Measurements from ENCODE around the gene HTRA3. TPM values are rescaled to one million over a fixed set of nuclear protein-coding genes. Genes with fewer than 3 reads are reported as not detected.

HTRA3 gene
- total RNA-seq, 1 experiment from 2014 or later = not detected

DNA sequence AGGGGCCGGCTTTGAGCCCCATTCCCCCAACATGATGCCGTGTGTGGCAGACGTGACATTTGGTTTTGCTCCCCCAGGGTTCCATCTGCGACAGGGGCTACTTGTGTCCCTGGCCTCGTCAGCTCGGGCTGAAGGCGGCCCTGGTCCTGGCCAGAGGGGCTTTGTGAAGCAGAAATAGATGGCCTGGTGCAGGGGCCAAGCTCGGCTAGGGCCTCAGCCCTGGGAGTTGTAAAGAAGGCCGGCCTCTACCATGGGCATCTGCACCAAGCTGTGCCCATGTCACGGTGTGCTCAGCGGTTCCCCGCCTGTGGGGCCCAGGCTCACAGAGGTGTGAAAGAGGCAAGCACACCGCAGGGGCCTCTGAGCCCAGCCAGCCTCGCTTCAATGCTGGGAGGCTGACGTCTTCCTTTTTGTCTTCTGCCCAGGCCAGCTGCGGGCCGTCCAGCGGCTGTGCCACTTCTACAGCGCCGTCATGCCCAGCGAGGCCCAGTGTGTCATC lies 38.0 kb upstream of the HTRA3 start:
- Histone ChIP-seq H3K9me2 (replicated peaks; ENCODE audit: insufficient read depth, low read length) (no peaks in the 10 kb centered on the region), H2AFZ (ENCODE audit: low read length) (no peak overlapping the region), H3K9ac (ENCODE audit: low read length) (no peak overlapping the region), H3K4me2 (ENCODE audit: low read depth, low read length, poor library complexity, severe bottlenecking) (no peak overlapping the region), H3K4me3 (ENCODE audit: low read length) (no peak overlapping the region), H3K79me2 (ENCODE audit: low read length) (no peaks in the 10 kb centered on the region), H3K4me1 (ENCODE audit: low read length) (peaks cover 9% of the 10 kb centered on the region), H3K9me3 (ENCODE audit: low read length) (no peaks in the 10 kb centered on the region), H4K20me1 (ENCODE audit: insufficient read depth, low read depth, low read length) (no peaks in the 10 kb centered on the region), H3K27ac (ENCODE audit: low read length) (no peak overlapping the region), H3K36me3 (ENCODE audit: insufficient read depth, low read length) (no peaks in the 10 kb centered on the region), H3K27me3 (ENCODE audit: low read length) (no peaks in the 10 kb centered on the region)
- DNase-seq = no peak

DNA sequence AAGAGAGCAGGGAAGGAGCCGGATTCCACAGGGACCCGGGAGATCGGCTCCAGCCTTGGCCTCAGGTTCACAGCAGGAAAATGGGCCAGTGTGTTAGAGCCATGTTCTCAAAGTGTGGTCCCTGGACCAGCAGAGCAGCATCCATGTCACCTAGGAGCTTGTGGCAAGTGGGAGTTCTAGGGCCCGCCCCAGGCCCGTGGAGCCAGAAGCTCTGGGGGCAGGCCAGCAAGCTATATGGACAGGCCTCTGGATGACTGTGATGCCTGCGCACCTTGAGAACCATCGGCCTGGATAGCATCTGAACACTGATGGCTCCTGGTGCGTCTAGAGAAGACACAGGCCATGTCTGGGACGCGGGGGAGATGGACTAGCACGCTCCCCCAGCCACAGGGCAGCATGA lies 36.8 kb upstream of the HTRA3 start:
- Histone ChIP-seq H3K4me2 (ENCODE audit: low read depth, low read length, poor library complexity, severe bottlenecking) (no peak overlapping the region), H3K9me2 (replicated peaks; ENCODE audit: insufficient read depth, low read length) (no peaks in the 10 kb centered on the region), H4K20me1 (ENCODE audit: insufficient read depth, low read depth, low read length) (no peaks in the 10 kb centered on the region), H3K9me3 (ENCODE audit: low read length) (no peaks in the 10 kb centered on the region), H3K27ac (ENCODE audit: low read length) (no peak overlapping the region), H3K27me3 (ENCODE audit: low read length) (no peaks in the 10 kb centered on the region), H2AFZ (ENCODE audit: low read length) (no peak overlapping the region), H3K36me3 (ENCODE audit: insufficient read depth, low read length) (no peaks in the 10 kb centered on the region), H3K9ac (ENCODE audit: low read length) (no peak overlapping the region), H3K4me1 (ENCODE audit: low read length) (peaks cover 9% of the 10 kb centered on the region), H3K79me2 (ENCODE audit: low read length) (no peaks in the 10 kb centered on the region), H3K4me3 (ENCODE audit: low read length) (no peak overlapping the region)
- DNase-seq = no peak

DNA sequence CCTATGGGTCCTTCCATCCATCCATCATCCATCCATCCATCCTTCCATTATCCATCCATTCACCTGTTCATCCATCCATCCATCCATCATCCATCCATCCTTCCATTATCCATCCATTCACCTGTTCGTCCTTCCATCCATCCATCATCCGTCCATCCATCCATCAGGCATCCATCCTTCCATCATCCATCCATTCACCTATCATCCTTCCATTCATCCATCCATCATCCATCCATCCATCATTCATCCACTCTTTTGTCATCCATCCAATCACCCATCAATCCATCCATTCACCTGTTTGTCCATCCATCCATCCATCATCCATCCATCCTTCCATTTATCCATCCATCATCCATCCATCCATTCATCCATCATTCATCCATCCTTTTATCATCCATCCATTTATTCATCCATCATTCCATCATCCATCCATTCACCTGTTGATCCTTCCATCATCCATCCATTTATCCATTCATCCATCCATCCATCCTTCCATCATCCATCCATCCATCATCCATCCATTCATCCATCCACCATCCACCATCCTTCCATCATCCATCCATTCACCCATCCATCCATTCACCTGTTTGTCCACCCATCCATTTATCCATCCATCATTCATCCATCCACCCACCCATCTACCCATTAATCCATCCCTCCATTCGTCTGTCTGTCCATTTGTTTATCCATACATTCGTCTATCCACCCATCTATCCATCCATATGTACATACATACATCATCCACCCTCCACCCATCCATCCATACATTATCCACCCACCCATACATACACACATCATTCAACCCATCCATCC lies 35.7 kb upstream of the HTRA3 start:
- H3K79me2 ChIP-seq (ENCODE audit: low read length) = no peaks in the 10 kb centered on the region
- H3K9me3 ChIP-seq (ENCODE audit: low read length) = no peaks in the 10 kb centered on the region
- H3K4me2 ChIP-seq (ENCODE audit: low read depth, low read length, poor library complexity, severe bottlenecking) = no peak overlapping the region
- H3K9me2 ChIP-seq (replicated peaks; ENCODE audit: insufficient read depth, low read length) = no peaks in the 10 kb centered on the region
- H3K27me3 ChIP-seq (ENCODE audit: low read length) = no peaks in the 10 kb centered on the region
- no peaks in the 10 kb centered on the region for H4K20me1 ChIP-seq (ENCODE audit: insufficient read depth, low read depth, low read length)
- H3K9ac ChIP-seq (ENCODE audit: low read length) = no peak overlapping the region
- DNase-seq = no peak
- H3K36me3 ChIP-seq (ENCODE audit: insufficient read depth, low read length) = no peaks in the 10 kb centered on the region
- no peak overlapping the region for H3K27ac ChIP-seq (ENCODE audit: low read length)
- no peak overlapping the region for H3K4me3 ChIP-seq (ENCODE audit: low read length)
- H3K4me1 ChIP-seq (ENCODE audit: low read length) = peaks cover 9% of the 10 kb centered on the region
- H2AFZ ChIP-seq (ENCODE audit: low read length) = no peak overlapping the region

DNA sequence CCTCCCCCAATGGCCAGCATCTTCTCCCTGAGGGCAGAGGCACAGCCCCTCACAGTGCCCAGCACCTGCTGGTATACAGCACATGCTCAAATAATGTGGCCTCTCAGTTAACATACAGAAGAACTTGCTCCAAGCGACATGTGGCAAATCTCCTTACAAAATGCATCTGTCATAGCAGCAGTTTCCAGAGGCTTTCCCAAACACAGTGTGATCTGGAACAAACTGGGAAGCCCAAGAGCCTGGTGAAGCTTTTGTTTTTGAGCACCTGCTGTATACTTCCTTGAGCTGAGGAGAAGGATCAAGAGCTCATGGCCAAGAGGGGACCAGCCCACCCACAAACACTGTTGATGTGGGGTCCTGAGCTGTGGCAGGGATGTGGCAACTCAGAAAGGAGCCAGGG lies 34.8 kb upstream of the HTRA3 start:
- no peak for DNase-seq
- H3K9ac ChIP-seq (ENCODE audit: low read length) = no peak overlapping the region

DNA sequence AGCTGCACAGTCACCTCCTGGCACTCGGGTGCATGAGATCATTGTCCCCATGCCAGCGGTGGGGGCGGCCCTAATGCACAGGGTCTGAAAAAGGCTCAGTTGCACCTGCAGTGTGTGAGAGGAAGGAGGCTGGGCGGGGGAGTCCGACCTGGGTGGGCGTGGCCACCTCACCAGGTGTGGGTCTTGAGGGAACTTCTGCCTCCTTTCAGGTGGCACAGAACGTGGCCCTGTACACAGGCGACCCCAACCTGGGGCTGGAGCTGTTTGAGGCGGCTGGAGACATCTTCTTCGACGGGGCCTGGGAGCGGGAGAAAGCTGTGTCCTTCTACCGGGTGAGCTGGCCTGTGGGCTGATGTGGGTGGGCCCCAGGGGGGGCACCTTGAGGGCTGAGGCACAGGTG lies 34.3 kb upstream of the HTRA3 start:
- Histone ChIP-seq H3K9ac (ENCODE audit: low read length) (no peak overlapping the region), H3K79me2 (ENCODE audit: low read length) (no peaks in the 10 kb centered on the region), H3K36me3 (ENCODE audit: insufficient read depth, low read length) (no peaks in the 10 kb centered on the region), H3K4me1 (ENCODE audit: low read length) (peaks cover 10% of the 10 kb centered on the region), H3K4me2 (ENCODE audit: low read depth, low read length, poor library complexity, severe bottlenecking) (no peak overlapping the region), H3K9me2 (replicated peaks; ENCODE audit: insufficient read depth, low read length) (no peaks in the 10 kb centered on the region), H3K27me3 (ENCODE audit: low read length) (no peaks in the 10 kb centered on the region), H3K27ac (ENCODE audit: low read length) (no peak overlapping the region), H4K20me1 (ENCODE audit: insufficient read depth, low read depth, low read length) (no peaks in the 10 kb centered on the region), H3K9me3 (ENCODE audit: low read length) (no peaks in the 10 kb centered on the region), H3K4me3 (ENCODE audit: low read length) (no peak overlapping the region), H2AFZ (ENCODE audit: low read length) (no peak overlapping the region)
- DNase-seq = no peak

More for the DNA sequence above, 34.8 kb upstream of the HTRA3 start:
- Histone ChIP-seq H3K27me3 (ENCODE audit: low read length) (no peaks in the 10 kb centered on the region), H3K4me3 (ENCODE audit: low read length) (no peak overlapping the region), H3K4me2 (ENCODE audit: low read depth, low read length, poor library complexity, severe bottlenecking) (no peak overlapping the region), H3K4me1 (ENCODE audit: low read length) (peaks cover 10% of the 10 kb centered on the region), H3K79me2 (ENCODE audit: low read length) (no peaks in the 10 kb centered on the region), H2AFZ (ENCODE audit: low read length) (no peak overlapping the region), H3K27ac (ENCODE audit: low read length) (no peak overlapping the region), H3K9me2 (replicated peaks; ENCODE audit: insufficient read depth, low read length) (no peaks in the 10 kb centered on the region), H3K36me3 (ENCODE audit: insufficient read depth, low read length) (no peaks in the 10 kb centered on the region), H3K9me3 (ENCODE audit: low read length) (no peaks in the 10 kb centered on the region), H4K20me1 (ENCODE audit: insufficient read depth, low read depth, low read length) (no peaks in the 10 kb centered on the region)

DNA sequence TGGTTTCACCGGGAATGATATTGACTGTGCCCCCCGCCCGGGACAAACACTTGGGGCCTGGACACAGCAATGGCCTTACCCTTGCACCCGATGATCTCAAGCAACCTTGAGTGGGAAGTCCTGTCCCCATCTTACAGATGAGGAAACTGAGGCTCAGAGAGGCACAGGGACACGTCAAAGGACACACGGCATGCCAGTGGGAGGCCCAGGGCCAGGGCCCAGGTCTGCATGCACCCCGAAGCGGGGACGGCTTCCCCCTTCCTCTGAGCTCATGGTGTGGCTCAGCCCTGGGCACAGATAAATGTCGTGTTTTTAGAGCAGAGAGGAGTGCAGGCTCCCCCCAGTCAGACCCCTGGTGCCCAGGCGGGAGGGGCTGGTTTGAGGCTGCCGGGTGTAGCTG lies 33.9 kb upstream of the HTRA3 start:
- no peaks in the 10 kb centered on the region for H3K36me3 ChIP-seq (ENCODE audit: insufficient read depth, low read length)
- H3K79me2 ChIP-seq (ENCODE audit: low read length) = no peaks in the 10 kb centered on the region
- no peak overlapping the region for H3K27ac ChIP-seq (ENCODE audit: low read length)
- no peaks in the 10 kb centered on the region for H3K27me3 ChIP-seq (ENCODE audit: low read length)
- no peaks in the 10 kb centered on the region for H3K9me2 ChIP-seq (replicated peaks; ENCODE audit: insufficient read depth, low read length)
- H3K4me3 ChIP-seq (ENCODE audit: low read length) = no peak overlapping the region
- no peak overlapping the region for H2AFZ ChIP-seq (ENCODE audit: low read length)
- no peaks in the 10 kb centered on the region for H4K20me1 ChIP-seq (ENCODE audit: insufficient read depth, low read depth, low read length)
- no peak overlapping the region for H3K4me2 ChIP-seq (ENCODE audit: low read depth, low read length, poor library complexity, severe bottlenecking)
- no peaks in the 10 kb centered on the region for H3K9me3 ChIP-seq (ENCODE audit: low read length)
- no peak overlapping the region for H3K9ac ChIP-seq (ENCODE audit: low read length)
- peaks cover 10% of the 10 kb centered on the region for H3K4me1 ChIP-seq (ENCODE audit: low read length)
- no peak for DNase-seq

DNA sequence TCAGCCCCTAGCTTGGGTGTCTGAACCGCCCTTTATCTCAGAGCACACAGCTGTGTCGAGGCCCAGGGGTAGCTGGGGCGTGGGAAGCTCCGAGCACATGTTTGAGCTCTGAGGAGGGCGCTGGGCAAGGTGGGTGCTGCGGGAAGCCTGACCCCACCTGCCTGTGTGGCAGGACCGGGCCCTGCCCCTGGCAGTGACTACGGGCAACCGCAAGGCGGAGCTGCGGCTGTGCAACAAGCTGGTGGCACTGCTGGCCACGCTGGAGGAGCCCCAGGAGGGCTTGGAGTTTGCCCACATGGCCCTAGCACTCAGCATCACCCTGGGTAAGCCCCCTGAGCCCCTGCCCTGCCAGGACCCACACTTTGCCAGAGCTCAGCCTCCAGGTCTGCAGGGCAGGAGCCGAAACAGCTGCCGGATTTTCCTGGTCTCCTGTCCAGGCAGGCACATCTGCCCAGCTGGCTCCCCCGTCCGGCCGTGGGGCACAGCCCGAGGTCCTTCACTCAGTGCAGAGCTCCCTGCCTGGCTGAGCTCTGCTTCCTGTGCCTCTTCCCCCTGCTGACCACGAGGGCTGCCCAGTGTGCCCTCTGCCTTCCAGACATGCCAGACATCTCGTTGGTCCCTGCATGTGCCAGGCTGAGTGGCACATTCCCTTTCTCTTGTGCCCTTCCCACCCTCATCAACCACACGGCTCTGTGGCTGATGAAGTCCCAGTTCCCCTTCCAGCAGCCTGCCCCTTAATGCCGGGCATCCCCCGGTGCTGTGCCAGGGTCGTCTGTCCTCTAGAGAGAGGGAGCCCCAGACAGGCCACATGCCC lies 33.2 kb upstream of the HTRA3 start:
- Histone ChIP-seq H3K9me2 (replicated peaks; ENCODE audit: insufficient read depth, low read length) (no peaks in the 10 kb centered on the region), H3K4me2 (ENCODE audit: low read depth, low read length, poor library complexity, severe bottlenecking) (no peak overlapping the region), H3K36me3 (ENCODE audit: insufficient read depth, low read length) (no peaks in the 10 kb centered on the region), H3K27me3 (ENCODE audit: low read length) (no peaks in the 10 kb centered on the region), H2AFZ (ENCODE audit: low read length) (no peak overlapping the region), H3K79me2 (ENCODE audit: low read length) (no peaks in the 10 kb centered on the region), H3K9me3 (ENCODE audit: low read length) (no peaks in the 10 kb centered on the region), H4K20me1 (ENCODE audit: insufficient read depth, low read depth, low read length) (no peaks in the 10 kb centered on the region), H3K4me1 (ENCODE audit: low read length) (peaks cover 10% of the 10 kb centered on the region), H3K27ac (ENCODE audit: low read length) (no peak overlapping the region), H3K9ac (ENCODE audit: low read length) (no peak overlapping the region), H3K4me3 (ENCODE audit: low read length) (no peak overlapping the region)
- DNase-seq = no peak

DNA sequence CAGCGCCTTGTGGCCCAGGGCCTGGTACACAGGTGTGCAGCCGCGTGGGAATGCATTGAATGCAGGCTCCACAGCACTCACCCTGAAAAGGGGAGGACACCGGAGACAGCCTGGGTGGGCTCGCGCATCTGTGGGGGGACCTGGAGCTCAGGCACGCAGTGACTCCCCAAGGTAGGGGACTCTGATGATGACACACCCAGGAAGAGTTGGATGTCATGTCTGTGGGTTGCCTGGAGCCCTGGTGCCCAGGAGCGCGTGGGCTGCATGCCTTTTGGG lies 32.7 kb upstream of the HTRA3 start:
- Histone ChIP-seq H4K20me1 (ENCODE audit: insufficient read depth, low read depth, low read length) (no peaks in the 10 kb centered on the region), H2AFZ (ENCODE audit: low read length) (no peak overlapping the region), H3K9me3 (ENCODE audit: low read length) (no peaks in the 10 kb centered on the region), H3K27ac (ENCODE audit: low read length) (no peak overlapping the region), H3K79me2 (ENCODE audit: low read length) (no peaks in the 10 kb centered on the region), H3K4me3 (ENCODE audit: low read length) (no peak overlapping the region), H3K36me3 (ENCODE audit: insufficient read depth, low read length) (no peaks in the 10 kb centered on the region), H3K4me1 (ENCODE audit: low read length) (peaks cover 10% of the 10 kb centered on the region), H3K4me2 (ENCODE audit: low read depth, low read length, poor library complexity, severe bottlenecking) (no peak overlapping the region), H3K9me2 (replicated peaks; ENCODE audit: insufficient read depth, low read length) (no peaks in the 10 kb centered on the region), H3K27me3 (ENCODE audit: low read length) (no peaks in the 10 kb centered on the region), H3K9ac (ENCODE audit: low read length) (no peak overlapping the region)
- DNase-seq = no peak
